IPS-18a (cell line): ENCODE results near the gene SDHC.
"Not testable (repeated sequence)": the region's sequence is repeated elsewhere in the genome, so short reads cannot be mapped to it uniquely, and the experiment has no call there.

ENCODE experiments used
- H3K27ac ChIP-seq: one replicate; pipeline ENCODE4 v1.5.1; 2013; ENCODE audit warnings: low read length
- H3K27me3 ChIP-seq: one replicate; pipeline ENCODE4 v1.6.1; 2013; ENCODE audit warnings: mild to moderate bottlenecking, low read length; ENCODE audit not compliant: control insufficient read depth, insufficient read depth
- H3K36me3 ChIP-seq: one replicate; pipeline ENCODE4 v1.6.1; 2013; ENCODE audit warnings: low read depth, low read length; ENCODE audit not compliant: control insufficient read depth
- H3K4me1 ChIP-seq: one replicate; pipeline ENCODE4 v1.6.1; 2013; ENCODE audit warnings: low read depth, low read length; ENCODE audit not compliant: control insufficient read depth
- H3K4me3 ChIP-seq: one replicate; pipeline ENCODE4 v1.5.1; 2013; ENCODE audit warnings: low read length
- H3K9ac ChIP-seq: one replicate; pipeline ENCODE4 v1.6.1; 2013; ENCODE audit warnings: mild to moderate bottlenecking, low read length, moderate library complexity
- H3K9me3 ChIP-seq: one replicate; pipeline ENCODE4 v1.6.1; 2013; ENCODE audit warnings: low read depth, low read length; ENCODE audit not compliant: control insufficient read depth

SDHC gene

GRCh38 chr1:161313554-161314200, 504 bp upstream of the SDHC start:
- H3K4me3 ChIP-seq, result peak overlapping the region; percentile 88
- H3K9me3 ChIP-seq, result no peaks in the 10 kb centered on the region
- H3K27me3 ChIP-seq, result no peaks in the 10 kb centered on the region
- H3K4me1 ChIP-seq, result peaks cover 14% of the 10 kb centered on the region
- peak overlapping the region; percentile 93 for H3K9ac ChIP-seq
- no peaks in the 10 kb centered on the region for H3K36me3 ChIP-seq
- H3K27ac ChIP-seq, result peak overlapping the region; percentile 93

- not testable (repeated sequence) for H3K9me3 ChIP-seq, H3K36me3 ChIP-seq, H3K27me3 ChIP-seq, H3K27ac ChIP-seq, H3K9ac ChIP-seq, H3K4me3 ChIP-seq
- peaks cover 14% of the 10 kb centered on the region for H3K4me1 ChIP-seq
Measured at GRCh38 chr1:161315841-161316674, 1.9 kb downstream of the SDHC start.

DNA sequence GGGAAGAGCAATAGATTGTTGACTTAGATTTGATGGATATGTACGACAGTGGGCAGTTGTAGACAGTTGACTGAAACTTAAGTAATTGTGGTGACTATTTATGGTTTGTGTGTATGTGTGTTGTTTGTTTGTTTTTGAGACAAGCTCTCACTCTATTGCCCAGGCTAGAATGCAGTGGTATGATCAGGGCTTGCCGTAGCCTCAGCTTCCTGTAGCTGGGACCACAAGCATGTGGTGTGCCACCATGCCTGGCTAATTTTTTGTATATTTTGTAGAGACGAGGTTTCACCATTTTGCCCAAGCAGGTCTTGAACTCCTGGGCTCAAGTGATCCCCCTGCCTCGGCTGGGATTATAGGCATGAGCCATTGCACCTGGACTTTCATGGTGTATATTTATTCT, 9.8 kb downstream of the SDHC start:
- no peaks in the 10 kb centered on the region for H3K27me3 ChIP-seq
- no peak overlapping the region for H3K27ac ChIP-seq
- no peaks in the 10 kb centered on the region for H3K4me1 ChIP-seq
- no peaks in the 10 kb centered on the region for H3K9me3 ChIP-seq
- no peak overlapping the region for H3K4me3 ChIP-seq
- H3K9ac ChIP-seq, result no peak overlapping the region
- H3K36me3 ChIP-seq, result peaks cover 31% of the 10 kb centered on the region

DNA sequence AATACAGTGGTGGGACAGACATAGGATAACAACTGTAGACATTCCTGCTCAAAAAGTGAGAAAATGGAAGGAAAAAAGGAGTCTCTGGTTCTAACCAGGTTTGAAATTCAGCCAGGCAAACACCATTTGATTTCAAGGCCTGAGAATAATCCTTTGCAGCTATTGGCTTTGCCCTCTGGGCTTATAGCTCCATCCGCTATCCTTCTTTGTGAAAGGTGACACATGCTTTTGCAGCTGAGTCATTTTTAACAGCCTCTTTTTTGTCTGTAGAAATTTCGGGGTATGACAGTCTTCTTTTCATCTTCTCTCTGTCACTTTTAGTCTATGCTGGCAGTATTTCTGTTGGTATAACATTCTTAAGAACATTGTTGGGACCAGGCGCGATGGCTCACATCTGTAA, 16.2 kb downstream of the SDHC start:
- Histone ChIP-seq H3K27ac (no peak overlapping the region), H3K9me3 (no peaks in the 10 kb centered on the region), H3K9ac (no peak overlapping the region), H3K27me3 (no peaks in the 10 kb centered on the region), H3K36me3 (peaks cover 63% of the 10 kb centered on the region), H3K4me3 (no peak overlapping the region), H3K4me1 (no peaks in the 10 kb centered on the region)

GRCh38 chr1:161333166-161333565, 19.0 kb downstream of the SDHC start:
- H3K4me3 ChIP-seq, result no peak overlapping the region
- no peak overlapping the region for H3K27ac ChIP-seq
- peaks cover 53% of the 10 kb centered on the region for H3K36me3 ChIP-seq
- H3K27me3 ChIP-seq, result no peaks in the 10 kb centered on the region
- no peaks in the 10 kb centered on the region for H3K9me3 ChIP-seq
- H3K9ac ChIP-seq, result no peak overlapping the region
- H3K4me1 ChIP-seq, result no peaks in the 10 kb centered on the region

- no peak overlapping the region for H3K27ac ChIP-seq
- H3K36me3 ChIP-seq, result peaks cover 28% of the 10 kb centered on the region
- H3K9ac ChIP-seq, result no peak overlapping the region
- H3K27me3 ChIP-seq, result no peaks in the 10 kb centered on the region
- H3K4me3 ChIP-seq, result no peak overlapping the region
- H3K9me3 ChIP-seq, result no peaks in the 10 kb centered on the region
- H3K4me1 ChIP-seq, result no peaks in the 10 kb centered on the region
Measured at GRCh38 chr1:161335796-161336195, 21.6 kb downstream of the SDHC start.

GRCh38 chr1:161342177-161342576, 28.0 kb downstream of the SDHC start:
- Histone ChIP-seq H3K36me3 (peaks cover 34% of the 10 kb centered on the region), H3K27ac (no peak overlapping the region)

GRCh38 chr1:161342821-161343220, 28.6 kb downstream of the SDHC start:
- no peak overlapping the region for H3K4me3 ChIP-seq
- H3K36me3 ChIP-seq, result peaks cover 32% of the 10 kb centered on the region
- H3K9ac ChIP-seq, result no peak overlapping the region
- H3K27ac ChIP-seq, result no peak overlapping the region
- no peaks in the 10 kb centered on the region for H3K27me3 ChIP-seq
- H3K4me1 ChIP-seq, result no peaks in the 10 kb centered on the region
- no peaks in the 10 kb centered on the region for H3K9me3 ChIP-seq

More at GRCh38 chr1:161342177-161342576, 28.0 kb downstream of the SDHC start:
- no peaks in the 10 kb centered on the region for H3K4me1 ChIP-seq
- no peak overlapping the region for H3K9ac ChIP-seq
- H3K4me3 ChIP-seq, result no peak overlapping the region
- H3K9me3 ChIP-seq, result no peaks in the 10 kb centered on the region
- H3K27me3 ChIP-seq, result no peaks in the 10 kb centered on the region

DNA sequence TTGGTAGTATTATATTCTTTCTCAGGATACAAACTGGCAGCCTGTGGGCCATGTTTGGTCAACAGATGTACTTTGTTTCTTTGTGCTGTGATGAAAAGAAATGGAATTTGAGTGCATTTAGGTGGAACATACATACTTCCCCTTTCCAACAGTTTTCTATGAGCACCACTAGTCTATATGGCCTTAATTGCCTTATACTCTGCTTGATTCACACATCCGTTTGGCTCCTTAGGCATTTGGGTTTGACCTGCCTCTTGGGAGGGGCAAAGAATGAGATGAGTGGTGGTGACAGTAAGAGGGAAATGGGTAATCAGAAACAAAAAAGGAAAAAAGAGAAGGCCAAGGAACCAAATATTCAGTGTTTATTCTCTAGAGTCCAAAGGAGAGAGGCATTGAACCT, 36.5 kb downstream of the SDHC start:
- Histone ChIP-seq H3K27me3 (no peaks in the 10 kb centered on the region), H3K4me1 (no peaks in the 10 kb centered on the region), H3K9me3 (no peaks in the 10 kb centered on the region), H3K9ac (no peak overlapping the region), H3K27ac (no peak overlapping the region), H3K36me3 (peaks cover 6% of the 10 kb centered on the region), H3K4me3 (no peak overlapping the region)

DNA sequence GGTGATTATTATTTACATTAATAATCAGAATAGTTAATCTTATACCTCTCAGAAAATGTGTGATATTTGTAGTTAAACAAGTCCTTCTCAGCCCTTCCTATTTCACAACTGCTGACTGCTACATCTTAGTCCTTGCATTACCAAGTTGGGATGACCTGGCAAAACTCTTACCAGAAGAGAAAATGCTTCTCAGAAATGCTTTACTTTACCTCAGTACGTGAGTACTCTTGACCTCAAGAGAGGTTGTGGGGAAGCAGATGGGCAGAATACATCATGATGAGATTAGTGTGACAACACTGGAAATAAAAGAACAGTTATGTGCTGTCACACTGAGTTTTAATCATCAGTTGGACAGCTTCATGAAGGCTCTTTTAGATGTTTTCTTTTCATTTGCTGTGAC, 37.3 kb downstream of the SDHC start:
- no peak overlapping the region for H3K9ac ChIP-seq
- peaks cover 6% of the 10 kb centered on the region for H3K36me3 ChIP-seq
- H3K27me3 ChIP-seq, result no peaks in the 10 kb centered on the region
- H3K27ac ChIP-seq, result no peak overlapping the region
- no peak overlapping the region for H3K4me3 ChIP-seq
- H3K9me3 ChIP-seq, result no peaks in the 10 kb centered on the region
- no peaks in the 10 kb centered on the region for H3K4me1 ChIP-seq

GRCh38 chr1:161357073-161357472, 42.9 kb downstream of the SDHC start:
- H3K36me3 ChIP-seq, result peaks cover 3% of the 10 kb centered on the region
- H3K9me3 ChIP-seq, result no peaks in the 10 kb centered on the region
- H3K4me1 ChIP-seq, result no peaks in the 10 kb centered on the region
- H3K4me3 ChIP-seq, result no peak overlapping the region
- H3K27ac ChIP-seq, result no peak overlapping the region
- no peaks in the 10 kb centered on the region for H3K27me3 ChIP-seq
- no peak overlapping the region for H3K9ac ChIP-seq

GRCh38 chr1:161359291-161359690, 45.1 kb downstream of the SDHC start:
- H3K9ac ChIP-seq, result no peak overlapping the region
- peaks cover 8% of the 10 kb centered on the region for H3K36me3 ChIP-seq
- no peak overlapping the region for H3K27ac ChIP-seq
- no peaks in the 10 kb centered on the region for H3K27me3 ChIP-seq
- H3K4me3 ChIP-seq, result no peak overlapping the region
- no peaks in the 10 kb centered on the region for H3K4me1 ChIP-seq
- no peaks in the 10 kb centered on the region for H3K9me3 ChIP-seq
